Natural killer cell (primary cell): ENCODE measurements around the gene SLC8A1. TPM values are rescaled to one million over a fixed set of nuclear protein-coding genes. Genes with fewer than 3 reads are reported as not detected.

Experiments
- ATAC-seq, 3 donors: fragments of 150-1000 bp in 2 of 3; fragments of 200-7000 bp in 1 of 3; cut with Tn5 transposase; 1 replicate in 1 of 3; 2 replicates in 2 of 3; pipeline ENCODE4 v1.10.0; 2021; ENCODE audit warnings: mild to moderate bottlenecking in 2 of 3, moderate library complexity in 2 of 3
- DNase-seq, 2 donors: peaks; one replicate each; pipeline versions ENCODE4 v3.0.0 to v3.0.0-alpha.2; 2013 to 2021; ENCODE audit warnings: mixed read lengths in 1 of 2
- H3K27ac ChIP-seq: one replicate; pipeline ENCODE4 v1.5.1; 2013; ENCODE audit warnings: mild to moderate bottlenecking, low read length
- H3K27me3 ChIP-seq: one replicate; pipeline ENCODE4 v1.6.1; 2013; ENCODE audit warnings: low read length; ENCODE audit not compliant: control insufficient read depth, insufficient read depth
- H3K36me3 ChIP-seq: one replicate; pipeline ENCODE4 v1.6.1; 2013; ENCODE audit warnings: low read length; ENCODE audit not compliant: control insufficient read depth, insufficient read depth
- H3K4me1 ChIP-seq: one replicate; pipeline ENCODE4 v1.6.1; 2013; ENCODE audit warnings: low read length; ENCODE audit not compliant: control insufficient read depth, insufficient read depth
- H3K4me3 ChIP-seq: one replicate; pipeline ENCODE4 v1.5.1; 2013; ENCODE audit warnings: low read length
- H3K9me3 ChIP-seq: one replicate; pipeline ENCODE4 v1.6.1; 2013; ENCODE audit warnings: low read length; ENCODE audit not compliant: control insufficient read depth, insufficient read depth
- H3K27ac Mint-ChIP-seq, 2 donors: one replicate each; pipeline ENCODE4 v1.8.0; 2022; ENCODE audit warnings: mild to moderate bottlenecking in 2 of 2, mixed read lengths in 2 of 2, moderate library complexity in 1 of 2
- H3K27me3 Mint-ChIP-seq, 2 donors: one replicate each; pipeline ENCODE4 v1.8.0; 2022; ENCODE audit warnings: low read depth in 2 of 2, mixed read lengths in 2 of 2
- H3K36me3 Mint-ChIP-seq: one replicate; pipeline ENCODE4 v1.8.0; 2022; ENCODE audit warnings: mixed read lengths
- H3K4me1 Mint-ChIP-seq, 2 donors: one replicate each; pipeline ENCODE4 v1.8.0; 2022; ENCODE audit warnings: mixed read lengths in 2 of 2
- H3K4me3 Mint-ChIP-seq: one replicate; pipeline ENCODE4 v1.8.0; 2022; ENCODE audit warnings: mild to moderate bottlenecking, moderate library complexity, mixed read lengths
- H3K9me3 Mint-ChIP-seq, 2 donors: one replicate each; pipeline ENCODE4 v1.8.0; 2022; ENCODE audit warnings: mixed read lengths in 2 of 2
- WGBS: methylation state at CpG from one replicate; pipeline ENCODE4 v1.1.7; 2013; ENCODE audit warnings: missing lambda C conversion rate; ENCODE audit not compliant: insufficient coverage; 5-methylcytosine and 5-hydroxymethylcytosine counted together
- intact Hi-C: fragments of 100-400 bp; cut with micrococcal nuclease; formaldehyde crosslinking; loops from one replicate; pipeline ENCODE4 v1.14.2; 2022
- total RNA-seq, 4 donors: library from RNA; stranded (reverse); fragments of 120-200 nt in 1 of 4; gene quantifications; one replicate each; pipeline versions ENCODE4 v1.2.3 to v1.2.4, GENCODE V29; 2013 to 2022
- TF ChIP-seq, protein P1 (sequence below): fragments of 200-600 bp; IDR thresholded peaks from one replicate; pipeline ENCODE4 v1.8.0; 2022; ENCODE audit warnings: antibody characterized with exemption

SLC8A1 gene
- total RNA-seq, 3 donors from 2014 or later (not counting 1 experiment from before 2014, with no cell fraction given), result 1.4 to 4.7 (median 3.6) TPM

DNA sequence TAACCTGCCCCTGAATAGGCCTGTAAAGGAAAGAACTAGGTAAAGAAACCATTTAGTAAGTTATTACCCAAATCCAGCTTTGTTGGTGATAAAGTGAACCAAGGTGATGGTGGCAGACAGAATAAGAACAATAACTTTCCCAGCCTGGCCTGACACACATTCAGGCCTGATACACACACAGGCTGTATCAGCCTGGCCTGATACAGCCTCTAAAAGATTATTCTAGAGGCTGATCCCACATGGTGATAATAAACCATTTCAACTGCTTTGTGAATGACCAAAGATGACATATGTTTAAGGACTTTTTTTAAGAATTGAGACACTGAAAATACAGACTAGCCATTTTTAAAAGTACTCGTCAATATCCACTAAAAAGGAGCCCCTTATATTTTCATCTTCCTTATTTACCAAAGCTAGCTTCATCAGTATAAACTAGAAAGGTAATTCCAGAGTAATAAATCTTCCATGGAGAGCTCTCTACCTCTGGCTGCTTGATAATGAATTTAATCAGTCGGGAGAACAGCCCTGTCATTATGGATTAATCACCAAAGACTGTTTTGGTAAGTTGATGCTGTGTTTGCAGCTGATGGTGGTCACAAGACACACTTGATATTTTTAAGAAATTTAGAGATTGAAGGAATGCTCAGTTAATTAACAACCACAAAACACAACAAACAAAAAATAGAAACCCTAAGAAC is 77.2 kb downstream of the SLC8A1 start:
- no peak overlapping the region for H3K27ac ChIP-seq
- H3K27me3 ChIP-seq, result no peaks in the 10 kb centered on the region
- H3K36me3 ChIP-seq, result no peaks in the 10 kb centered on the region
- DNase-seq, result no peak
- ATAC-seq, result no peak
- H3K9me3 ChIP-seq, result no peaks in the 10 kb centered on the region
- intact Hi-C loops, result no loop called here
- H3K4me1 ChIP-seq, result no peaks in the 10 kb centered on the region
- Mint-ChIP-seq H3K27me3 (no peaks in the 10 kb centered on the region), H3K27ac (no peak overlapping the region), H3K36me3 (no peaks in the 10 kb centered on the region), H3K4me1 (no peaks in the 10 kb centered on the region), H3K4me3 (no peak overlapping the region), H3K9me3 (peaks cover 10% of the 10 kb centered on the region in 2 donors)
- no peak overlapping the region for H3K4me3 ChIP-seq
- TF ChIP-seq, protein P1, sequence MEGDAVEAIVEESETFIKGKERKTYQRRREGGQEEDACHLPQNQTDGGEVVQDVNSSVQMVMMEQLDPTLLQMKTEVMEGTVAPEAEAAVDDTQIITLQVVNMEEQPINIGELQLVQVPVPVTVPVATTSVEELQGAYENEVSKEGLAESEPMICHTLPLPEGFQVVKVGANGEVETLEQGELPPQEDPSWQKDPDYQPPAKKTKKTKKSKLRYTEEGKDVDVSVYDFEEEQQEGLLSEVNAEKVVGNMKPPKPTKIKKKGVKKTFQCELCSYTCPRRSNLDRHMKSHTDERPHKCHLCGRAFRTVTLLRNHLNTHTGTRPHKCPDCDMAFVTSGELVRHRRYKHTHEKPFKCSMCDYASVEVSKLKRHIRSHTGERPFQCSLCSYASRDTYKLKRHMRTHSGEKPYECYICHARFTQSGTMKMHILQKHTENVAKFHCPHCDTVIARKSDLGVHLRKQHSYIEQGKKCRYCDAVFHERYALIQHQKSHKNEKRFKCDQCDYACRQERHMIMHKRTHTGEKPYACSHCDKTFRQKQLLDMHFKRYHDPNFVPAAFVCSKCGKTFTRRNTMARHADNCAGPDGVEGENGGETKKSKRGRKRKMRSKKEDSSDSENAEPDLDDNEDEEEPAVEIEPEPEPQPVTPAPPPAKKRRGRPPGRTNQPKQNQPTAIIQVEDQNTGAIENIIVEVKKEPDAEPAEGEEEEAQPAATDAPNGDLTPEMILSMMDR, result no peak
- WGBS, result 89% methylated on average over 2 of the region's 2 CpGs

DNA sequence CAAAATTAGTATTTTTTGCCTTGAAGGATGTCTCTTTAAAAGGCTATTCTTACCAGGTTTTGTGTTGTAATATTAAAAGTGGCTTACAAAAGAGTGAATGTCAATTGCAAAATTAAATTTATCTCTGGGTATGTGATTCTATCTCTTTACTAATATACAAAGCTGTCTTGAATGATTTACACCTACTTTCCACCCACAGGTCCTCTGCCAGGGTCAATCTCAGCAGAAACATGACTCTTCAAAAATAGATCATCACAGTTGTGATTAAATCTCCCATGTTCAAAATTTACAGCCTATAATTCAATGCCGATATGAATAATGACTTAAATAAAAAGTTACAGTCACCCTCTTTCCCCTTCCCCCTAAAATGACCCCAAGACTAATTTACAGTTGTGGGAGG is 78.8 kb downstream of the SLC8A1 start:
- peaks cover 2 to 6% of the 10 kb centered on the region in 2 donors for H3K9me3 Mint-ChIP-seq
- H3K4me1 ChIP-seq, result no peaks in the 10 kb centered on the region
- no peak overlapping the region for H3K4me3 Mint-ChIP-seq
- TF ChIP-seq, protein P1, result no peak
- no peak overlapping the region for H3K4me3 ChIP-seq
- no peaks in the 10 kb centered on the region for H3K27me3 Mint-ChIP-seq
- ATAC-seq (no peak), DNase-seq (no peak)
- intact Hi-C loops, result no loop called here
- H3K36me3 Mint-ChIP-seq, result no peaks in the 10 kb centered on the region
- no peaks in the 10 kb centered on the region for H3K4me1 Mint-ChIP-seq
- no CpG with 5 or more reads among the region's 1 CpG for WGBS
- H3K27me3 ChIP-seq, result no peaks in the 10 kb centered on the region
- no peaks in the 10 kb centered on the region for H3K9me3 ChIP-seq
- no peak overlapping the region for H3K27ac Mint-ChIP-seq
- H3K27ac ChIP-seq, result no peak overlapping the region
- H3K36me3 ChIP-seq, result no peaks in the 10 kb centered on the region

DNA sequence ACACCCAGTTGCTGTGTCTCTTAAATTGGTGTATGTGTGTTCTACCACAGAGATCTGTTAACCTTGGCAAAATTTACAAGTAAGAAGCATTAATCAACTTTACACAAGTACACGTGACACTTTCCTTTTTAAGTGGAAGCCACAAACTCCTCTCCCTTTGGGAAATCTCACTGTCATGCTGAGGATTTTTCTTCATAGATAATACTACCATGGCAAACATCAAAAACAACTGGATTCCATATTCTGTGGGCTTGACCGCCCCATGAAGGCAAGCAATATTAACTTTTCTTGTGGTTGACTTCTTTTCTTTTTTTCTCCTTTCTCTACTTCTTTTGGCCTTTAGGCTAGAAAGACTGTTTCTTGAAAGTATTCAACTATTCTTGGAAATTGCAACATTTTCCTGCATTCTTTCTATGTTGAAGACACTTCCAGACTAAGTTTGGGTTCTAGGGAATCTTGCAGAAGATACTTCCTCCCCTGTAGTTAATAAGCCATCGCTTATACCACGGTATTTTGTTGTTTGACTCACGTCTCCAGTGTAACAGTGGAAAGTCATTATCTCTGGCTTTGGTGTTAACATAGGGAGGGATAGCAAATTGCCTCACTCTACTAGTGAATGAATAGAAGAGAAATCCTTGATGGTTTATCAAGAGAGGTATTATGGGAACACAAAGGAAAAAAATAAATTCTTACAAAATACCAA is 79.5 kb downstream of the SLC8A1 start:
- H3K4me1 Mint-ChIP-seq, result no peaks in the 10 kb centered on the region

More for the DNA sequence above, 79.5 kb downstream of the SLC8A1 start:
- H3K36me3 Mint-ChIP-seq, result no peaks in the 10 kb centered on the region
- ATAC-seq (no peak), DNase-seq (no peak)
- Histone ChIP-seq H3K36me3 (no peaks in the 10 kb centered on the region), H3K4me1 (no peaks in the 10 kb centered on the region), H3K4me3 (no peak overlapping the region), H3K9me3 (no peaks in the 10 kb centered on the region), H3K27me3 (no peaks in the 10 kb centered on the region), H3K27ac (no peak overlapping the region)
- WGBS, result 82% methylated on average over 5 of the region's 5 CpGs
- no peak overlapping the region for H3K27ac Mint-ChIP-seq
- no peak overlapping the region for H3K4me3 Mint-ChIP-seq
- TF ChIP-seq, protein P1, result no peak
- H3K27me3 Mint-ChIP-seq, result no peaks in the 10 kb centered on the region
- intact Hi-C loops, result no loop called here
- peaks cover 0 to 4% of the 10 kb centered on the region in 2 donors for H3K9me3 Mint-ChIP-seq
